Right kidney (tissue), 1 donor: ENCODE data around the gene BLACAT1.
"Not testable (repeated sequence)": the region's sequence is repeated elsewhere in the genome, so short reads cannot be mapped to it uniquely, and the experiment has no call there.

Experiments
- DNase-seq: peaks from one replicate; pipeline ENCODE4 v3.0.0-alpha.2; 2016

Gene BLACAT1

DNA sequence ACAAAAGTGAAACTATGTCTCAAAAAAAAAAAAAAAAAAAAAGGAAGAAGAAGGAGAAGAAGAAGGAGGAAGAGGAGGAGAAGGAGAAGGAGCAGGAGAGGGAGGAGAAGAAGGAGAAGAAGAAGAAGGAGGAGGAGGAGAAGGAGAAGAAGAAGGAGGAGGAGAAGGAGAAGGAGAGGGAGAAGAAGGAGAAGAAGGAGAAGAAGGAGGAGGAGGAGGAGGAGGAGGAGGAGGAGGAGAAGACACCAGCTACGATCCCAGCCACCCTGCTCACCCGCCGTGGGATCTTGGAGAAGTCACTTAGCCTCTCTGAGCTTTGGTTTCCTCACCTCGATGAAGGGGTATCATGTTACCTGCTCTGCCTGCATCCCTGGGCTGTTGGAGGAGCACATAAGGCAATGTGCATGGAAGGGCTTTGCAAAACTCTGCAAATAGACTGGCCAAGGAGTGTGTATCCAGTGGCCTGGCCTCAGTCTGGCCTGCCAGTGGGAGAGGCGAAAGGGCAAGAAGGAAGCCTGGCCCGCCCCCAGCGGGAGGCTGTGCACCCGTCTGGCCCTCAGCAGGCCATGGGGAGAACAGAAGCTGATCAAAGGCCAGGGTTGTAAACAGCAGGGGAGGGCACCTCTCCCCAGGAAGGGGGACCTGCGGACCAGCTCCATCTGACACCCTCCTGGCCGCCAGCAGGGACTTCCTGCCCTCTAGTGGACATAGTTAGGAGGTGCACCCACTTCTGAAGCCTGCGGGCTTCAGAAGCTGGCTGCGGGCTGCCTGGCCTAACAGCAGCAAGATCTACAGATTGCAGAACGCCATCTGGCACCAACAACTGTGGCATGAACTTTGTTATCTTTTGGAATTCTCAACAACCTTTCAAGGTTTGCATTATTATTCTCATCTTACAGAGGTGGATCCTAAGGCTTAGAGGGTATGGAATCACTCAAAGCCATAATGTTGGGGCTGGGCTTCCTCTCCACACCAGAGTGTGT is 29.4 kb upstream of the BLACAT1 start:
- DNase-seq = peak; percentile 77

DNA sequence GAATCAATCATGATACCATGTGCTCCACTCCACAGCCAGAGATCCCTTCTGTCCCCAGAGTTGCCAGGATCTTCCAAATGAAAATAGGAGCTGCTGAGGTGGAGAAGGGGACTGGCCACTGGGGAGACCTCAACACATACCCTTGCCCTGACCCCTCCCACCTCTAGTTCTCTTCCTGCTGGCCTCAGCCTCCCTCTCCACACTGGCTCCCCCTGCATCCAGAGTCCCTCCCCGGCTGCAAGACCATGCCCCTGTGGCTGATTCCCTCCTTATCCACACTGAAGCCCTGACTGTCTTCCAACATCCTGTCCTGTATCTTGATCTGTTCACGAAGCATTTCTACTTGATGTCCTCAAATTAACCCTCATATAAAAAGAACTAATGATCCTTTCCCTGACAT is 27.5 kb upstream of the BLACAT1 start:
- no peak for DNase-seq

DNA sequence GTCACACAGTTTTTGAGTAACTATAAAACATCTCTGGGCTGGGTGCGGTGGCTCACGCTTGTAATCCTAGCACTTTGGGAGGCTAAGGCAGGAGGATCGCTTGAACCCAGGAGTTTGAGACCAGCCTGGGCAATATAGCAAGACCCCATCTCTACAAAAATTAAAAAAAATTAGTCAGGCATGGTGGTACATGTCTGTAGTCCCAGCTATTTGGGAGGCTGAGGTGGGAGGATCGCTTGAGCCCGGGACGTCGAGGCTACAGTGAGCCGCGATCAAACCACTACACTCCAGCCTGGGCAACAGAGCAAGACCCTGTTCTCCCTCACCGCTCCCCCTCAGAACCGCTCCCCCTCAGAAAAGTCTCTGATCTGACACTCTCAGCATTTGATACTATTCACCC is 26.7 kb upstream of the BLACAT1 start:
- DNase-seq = not testable (repeated sequence)

DNA sequence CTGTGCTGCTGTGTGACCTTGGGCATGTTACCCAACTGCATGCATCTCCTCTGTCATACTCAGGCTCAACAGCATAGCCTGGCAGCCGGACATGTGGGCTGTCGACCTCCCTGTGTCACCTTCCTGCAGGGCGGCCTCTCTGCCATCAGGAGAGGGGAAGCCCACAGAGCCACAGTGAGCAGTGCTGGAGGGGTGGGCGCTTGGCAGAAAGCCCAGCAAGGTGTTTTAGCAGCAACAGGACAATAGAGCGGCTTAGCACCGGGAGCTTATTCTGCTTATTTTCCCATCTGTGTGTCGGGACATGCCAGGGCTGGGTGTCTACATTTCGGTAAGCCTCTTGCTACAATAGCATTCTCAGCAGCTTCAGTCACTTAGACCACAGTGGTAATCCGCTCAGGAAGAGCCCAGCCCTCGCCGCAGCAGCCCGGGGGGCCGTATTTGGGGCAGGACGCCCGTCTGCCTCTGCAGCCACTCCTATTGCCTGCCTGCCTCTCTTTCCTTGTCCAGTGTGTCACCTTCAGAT is 25.8 kb upstream of the BLACAT1 start:
- DNase-seq = no peak

DNA sequence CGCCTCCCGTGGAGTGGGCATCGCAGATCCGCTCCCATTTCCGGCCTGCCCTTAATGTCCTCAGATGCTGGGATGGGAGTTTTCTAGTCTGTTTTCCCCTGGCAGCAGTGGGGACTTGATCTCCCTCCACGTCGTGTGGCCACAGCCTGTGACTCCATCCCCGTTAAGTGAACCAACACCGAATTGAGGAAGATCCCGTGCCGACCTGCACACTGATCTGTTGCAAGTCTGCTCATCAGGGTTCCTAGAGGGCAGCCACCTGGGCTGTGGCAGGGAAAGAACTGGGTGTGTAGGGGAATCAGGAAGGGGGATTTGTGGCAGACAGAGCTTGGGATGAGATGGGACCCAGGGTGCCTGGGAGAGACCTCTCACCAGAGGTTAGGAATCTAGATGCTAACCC is 25.4 kb upstream of the BLACAT1 start:
- DNase-seq = no peak

DNA sequence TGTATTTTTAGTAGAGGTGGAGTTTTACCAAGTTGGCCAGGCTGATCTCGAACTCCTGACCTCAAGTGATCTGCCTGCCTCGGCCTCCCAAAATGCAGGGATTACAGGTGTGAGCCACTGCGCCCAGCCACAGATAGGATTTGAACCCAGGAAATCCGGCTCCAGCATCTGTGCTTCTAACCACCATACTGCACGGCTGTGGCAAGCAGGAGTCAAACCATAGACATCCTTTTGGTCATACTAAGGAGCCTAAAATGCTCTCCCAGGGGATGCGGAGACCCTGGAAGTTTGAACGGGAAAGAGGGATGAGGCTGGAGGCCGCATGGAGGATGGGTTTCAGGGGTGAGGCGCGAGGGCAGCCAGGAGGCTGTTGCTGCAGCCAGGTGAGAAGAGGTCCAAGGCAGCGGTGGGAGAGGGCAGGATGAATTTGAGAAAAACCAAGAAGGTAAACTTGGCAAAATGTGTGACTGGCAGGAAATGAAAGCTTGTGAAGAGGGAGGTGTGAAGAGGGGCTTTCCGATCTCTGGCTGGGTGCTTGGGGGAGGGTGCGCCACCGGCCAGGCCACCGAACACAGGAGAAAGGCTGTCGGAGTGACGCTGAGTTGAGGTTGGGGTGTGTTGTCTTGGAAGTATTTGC is 24.6 kb upstream of the BLACAT1 start:
- DNase-seq = no peak

DNA sequence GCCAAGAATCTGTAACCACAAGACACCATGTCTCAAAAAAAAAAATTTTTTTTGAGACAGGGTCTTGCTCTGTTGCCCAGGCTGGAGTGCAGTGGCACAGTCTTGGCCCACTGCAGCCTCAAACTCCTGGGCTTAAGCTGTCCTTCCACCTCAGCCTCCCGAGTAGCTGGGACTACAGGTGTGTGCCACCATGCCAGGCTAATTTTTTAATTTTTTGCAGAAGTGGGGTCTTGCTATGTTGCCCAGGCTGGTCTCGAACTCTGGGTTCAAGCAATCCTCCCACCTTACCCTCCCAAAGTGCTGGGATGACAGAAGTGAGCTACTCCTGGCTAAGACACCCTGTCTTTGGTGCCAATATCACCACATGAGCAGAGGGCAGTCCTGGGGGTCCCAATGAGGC is 23.1 kb upstream of the BLACAT1 start:
- not testable (repeated sequence) for DNase-seq

DNA sequence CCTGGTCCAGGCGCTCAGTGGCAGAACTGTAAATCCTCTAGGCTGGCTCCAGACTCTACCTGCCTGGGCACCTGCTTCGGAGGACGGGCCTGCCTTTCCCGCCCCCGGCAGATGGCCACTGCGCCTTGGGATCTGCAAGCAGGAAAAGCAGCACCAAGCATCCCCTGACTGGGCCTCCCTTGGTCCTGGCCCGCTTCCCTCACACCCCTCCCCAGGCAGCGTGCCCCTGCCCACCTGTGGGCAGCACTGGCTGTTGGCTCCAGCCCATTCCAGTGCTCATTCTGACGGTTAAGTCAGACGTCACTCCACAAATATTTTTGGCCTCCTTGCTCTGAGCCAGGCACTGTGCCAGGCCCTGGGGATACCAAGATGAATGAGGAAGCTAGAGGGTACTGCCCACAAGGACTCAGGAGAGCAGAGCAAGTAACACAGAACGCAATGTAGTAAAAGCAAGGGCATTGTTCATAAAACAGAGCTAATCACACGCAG is 22.0 kb upstream of the BLACAT1 start:
- DNase-seq = no peak

DNA sequence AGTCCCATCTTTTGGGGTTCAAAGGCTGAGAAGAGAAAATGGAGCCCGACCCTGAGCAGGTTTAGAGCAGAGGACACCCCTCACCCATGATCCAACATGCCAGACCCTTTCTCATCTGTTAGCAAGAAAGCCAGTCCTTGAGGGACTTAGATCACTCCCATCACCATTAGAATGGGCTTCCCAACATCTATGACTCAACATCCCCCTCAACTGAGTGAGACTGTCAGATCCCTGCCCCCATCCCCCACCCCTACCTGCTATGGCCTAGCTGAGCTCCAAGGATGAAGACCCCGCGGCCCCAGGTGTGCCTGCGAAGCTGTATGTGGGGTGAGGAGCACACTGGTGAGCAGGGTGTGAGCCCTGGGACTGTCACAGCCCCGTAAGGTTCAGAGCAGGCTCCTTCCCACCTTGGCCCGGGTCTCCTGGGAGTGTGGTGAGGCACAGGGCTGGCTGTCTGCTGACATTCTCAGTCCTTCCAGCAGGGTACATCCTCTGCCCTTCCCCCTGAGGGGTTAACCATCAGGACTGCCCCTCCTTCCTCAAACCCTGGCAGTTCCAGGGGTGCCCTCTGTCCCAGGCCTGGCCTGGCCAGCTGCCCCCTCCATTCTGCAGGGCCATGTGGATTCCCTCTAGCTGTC is 21.4 kb upstream of the BLACAT1 start:
- no peak for DNase-seq

DNA sequence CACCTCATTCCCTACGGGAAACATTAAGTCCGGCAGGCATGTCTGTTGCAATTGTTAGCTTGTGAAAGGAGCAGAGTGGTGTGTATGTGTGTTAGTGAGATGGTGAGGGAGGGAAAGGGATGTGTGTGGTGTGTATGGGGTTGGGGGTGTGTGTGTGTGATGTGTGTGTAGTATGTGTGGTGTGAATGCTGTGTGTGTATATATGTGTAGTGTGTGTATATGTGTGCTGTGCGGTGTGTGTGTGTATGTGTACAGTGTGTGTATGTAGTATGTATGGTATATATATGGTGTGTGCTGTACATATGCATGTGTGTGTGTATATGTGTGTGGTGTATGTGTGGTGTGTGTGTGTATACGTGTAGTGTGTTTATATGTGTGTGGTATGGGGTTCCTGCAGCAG is 20.8 kb upstream of the BLACAT1 start:
- no peak for DNase-seq

DNA sequence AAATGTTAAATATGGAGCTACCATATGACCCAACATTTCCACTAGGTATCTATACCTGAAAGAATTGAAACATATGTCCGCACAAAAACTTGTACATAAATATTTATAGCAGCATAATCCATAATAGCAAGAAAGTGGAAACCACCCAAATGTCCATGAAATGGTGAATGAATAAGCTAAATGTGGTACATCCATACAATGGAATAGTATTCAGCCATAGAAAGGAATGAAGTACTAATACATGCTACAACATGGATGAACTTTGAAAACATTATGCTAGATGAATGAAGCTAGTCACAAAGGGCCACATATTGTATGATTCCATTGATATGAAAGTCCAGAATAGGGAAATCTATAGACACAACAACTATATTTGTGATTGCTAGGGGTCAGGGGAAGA is 20.0 kb upstream of the BLACAT1 start:
- DNase-seq = no peak

DNA sequence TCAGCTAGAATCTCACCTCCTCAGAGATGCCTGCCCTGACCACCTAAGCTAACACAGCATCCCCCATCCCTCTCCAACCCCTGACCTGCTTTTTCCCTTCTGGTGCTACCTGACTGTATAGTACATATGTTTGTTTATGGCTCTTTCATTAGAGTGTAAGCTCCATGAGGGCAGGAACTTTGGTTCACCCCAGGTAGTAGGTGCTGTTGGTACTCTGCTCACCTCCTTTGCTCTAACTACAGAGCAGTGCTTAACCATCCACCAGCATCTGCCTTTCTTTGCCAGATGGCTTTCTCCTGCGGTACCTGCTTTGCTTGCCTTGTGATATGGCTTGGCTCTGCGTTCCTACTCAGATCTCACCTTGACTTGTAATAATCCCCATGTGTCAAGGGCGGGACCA is 18.7 kb upstream of the BLACAT1 start:
- no peak for DNase-seq

DNA sequence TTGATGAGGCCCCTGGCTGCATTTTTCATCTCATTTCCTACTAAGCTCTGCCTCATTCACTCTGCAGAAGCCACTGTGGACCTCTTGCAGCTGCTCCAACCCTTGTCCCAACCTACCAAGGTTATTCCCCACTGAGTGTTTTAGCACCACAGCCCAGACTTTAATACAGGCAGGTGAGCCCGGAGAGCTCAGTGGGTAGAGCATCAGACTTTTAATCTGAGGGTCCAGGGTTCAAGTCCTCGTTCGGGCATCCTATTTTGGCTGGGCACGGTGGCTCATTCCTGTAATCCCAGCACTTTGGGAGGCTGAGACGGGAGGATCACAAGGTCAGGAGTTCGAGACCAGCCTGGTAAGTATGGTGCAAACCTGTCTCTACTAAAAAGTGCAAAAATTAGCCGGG is 18.1 kb upstream of the BLACAT1 start:
- no peak for DNase-seq

DNA sequence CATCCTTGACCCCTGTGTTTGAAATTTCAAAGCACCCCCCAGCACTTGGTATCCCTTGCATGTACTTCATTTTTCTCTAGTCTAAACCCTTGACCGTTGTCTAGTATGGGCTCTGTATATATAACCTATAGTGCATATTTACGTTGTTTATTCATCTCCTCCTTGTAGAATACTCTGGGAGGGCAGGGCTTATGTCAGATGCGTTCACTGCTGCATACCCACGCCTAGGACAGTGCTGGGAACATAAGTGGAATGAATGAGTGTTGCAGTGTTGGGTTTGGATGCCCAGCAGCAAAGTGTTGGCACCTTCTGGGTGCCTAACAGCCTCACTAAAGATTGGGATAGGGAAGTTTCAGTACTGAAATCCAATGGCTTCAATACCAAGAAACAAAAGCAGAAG is 17.6 kb upstream of the BLACAT1 start:
- no peak for DNase-seq

DNA sequence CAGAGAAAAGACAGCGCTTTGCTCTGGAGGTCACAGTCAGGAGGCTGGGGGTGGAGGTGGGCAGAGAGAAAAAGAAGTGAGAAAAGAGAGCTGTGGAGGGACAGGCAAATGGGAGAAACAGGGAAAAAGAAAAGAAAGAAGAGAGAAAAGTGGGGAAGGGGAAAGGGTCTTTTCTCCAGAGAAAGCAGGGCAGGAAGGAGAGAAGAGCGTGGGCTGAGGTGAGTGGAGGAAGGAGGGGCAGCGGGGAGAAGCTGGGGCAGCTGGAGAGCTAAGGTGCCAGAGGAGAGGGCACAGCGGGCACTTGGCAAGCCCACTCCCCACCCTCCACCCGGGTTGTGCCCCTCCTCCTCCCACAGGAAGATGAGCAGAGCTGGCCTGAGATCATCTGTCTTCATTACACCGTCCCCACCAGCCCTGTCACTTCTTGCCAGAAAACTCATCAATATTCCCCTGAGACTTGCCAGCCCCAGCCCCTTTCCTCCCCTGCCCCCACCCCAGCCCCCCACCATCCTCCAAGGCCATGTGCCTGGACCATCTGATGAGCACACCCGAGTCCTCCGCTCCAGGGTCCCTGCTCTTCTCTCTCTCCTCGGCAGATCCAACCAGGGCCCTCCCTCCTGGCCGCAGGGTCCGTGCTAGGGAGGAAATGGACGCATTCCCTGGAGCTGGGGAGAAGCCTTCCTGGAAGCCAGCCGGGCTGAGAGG is 17.0 kb upstream of the BLACAT1 start:
- no peak for DNase-seq

DNA sequence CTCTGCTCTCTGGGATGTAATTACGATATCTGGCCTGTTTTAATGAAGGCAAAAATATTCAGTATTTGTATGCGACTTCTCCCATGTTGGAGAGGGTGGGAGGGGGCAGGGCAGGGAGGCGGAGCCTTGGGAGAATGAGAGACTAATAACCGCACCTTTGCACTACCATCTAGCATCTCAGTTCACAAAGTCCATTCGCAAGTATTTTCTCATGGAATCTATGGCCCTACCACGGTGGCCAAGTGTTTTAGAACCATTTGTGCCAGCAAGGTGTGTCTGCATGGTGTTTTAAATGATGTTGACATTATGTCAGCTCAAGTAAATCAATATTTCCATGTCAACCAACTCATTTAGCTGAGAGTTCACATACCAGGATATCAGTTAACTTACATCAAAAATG is 14.3 kb upstream of the BLACAT1 start:
- no peak for DNase-seq

DNA sequence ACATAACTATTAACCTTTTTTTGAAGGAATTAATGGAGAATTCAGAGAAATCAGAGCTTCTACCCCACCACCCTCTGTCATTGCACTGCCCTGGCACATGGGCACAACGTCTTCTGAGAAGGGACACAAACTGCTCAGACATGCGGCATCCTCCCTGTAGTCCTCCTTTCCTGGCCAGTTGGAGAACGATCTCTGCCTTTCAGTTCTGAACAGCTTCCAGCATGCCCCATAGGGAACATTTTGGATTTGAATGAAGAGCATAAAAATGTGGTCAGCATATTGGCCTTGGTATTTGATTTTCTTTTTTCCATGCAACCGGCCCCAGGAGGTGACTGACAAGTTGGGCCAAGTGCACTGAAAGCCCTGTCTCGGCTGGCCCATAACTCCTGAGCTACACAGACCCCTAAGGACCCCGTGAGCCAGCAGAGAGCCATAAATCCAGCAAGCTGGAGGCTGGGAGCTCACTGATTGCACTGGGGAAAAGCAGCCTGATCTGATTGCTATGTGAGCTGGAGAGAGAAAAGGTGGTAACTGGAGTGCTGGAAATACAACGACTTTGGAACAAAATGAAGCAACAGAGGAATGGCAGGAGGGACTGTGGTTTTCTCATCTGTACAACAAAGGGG is 10.9 kb upstream of the BLACAT1 start:
- no peak for DNase-seq

DNA sequence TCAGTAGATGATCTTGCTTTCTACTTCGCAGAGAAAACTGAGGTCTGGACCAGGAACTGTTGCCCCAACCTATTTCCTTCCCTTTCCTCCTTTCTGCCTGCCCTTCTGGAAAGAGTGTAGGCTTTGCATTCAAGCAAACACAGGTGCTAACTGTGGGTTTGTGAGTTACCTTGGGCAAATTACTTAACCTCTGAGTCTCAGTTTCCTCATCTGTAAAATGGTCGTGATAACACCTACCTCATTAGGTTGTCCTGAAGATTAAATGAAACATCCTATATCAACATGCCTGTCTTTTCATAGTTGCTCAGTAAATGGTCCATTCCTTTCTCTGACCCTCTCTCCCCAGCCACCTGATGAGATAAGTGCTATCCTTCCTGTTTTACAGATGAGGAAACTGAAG is 9.5 kb upstream of the BLACAT1 start:
- no peak for DNase-seq

DNA sequence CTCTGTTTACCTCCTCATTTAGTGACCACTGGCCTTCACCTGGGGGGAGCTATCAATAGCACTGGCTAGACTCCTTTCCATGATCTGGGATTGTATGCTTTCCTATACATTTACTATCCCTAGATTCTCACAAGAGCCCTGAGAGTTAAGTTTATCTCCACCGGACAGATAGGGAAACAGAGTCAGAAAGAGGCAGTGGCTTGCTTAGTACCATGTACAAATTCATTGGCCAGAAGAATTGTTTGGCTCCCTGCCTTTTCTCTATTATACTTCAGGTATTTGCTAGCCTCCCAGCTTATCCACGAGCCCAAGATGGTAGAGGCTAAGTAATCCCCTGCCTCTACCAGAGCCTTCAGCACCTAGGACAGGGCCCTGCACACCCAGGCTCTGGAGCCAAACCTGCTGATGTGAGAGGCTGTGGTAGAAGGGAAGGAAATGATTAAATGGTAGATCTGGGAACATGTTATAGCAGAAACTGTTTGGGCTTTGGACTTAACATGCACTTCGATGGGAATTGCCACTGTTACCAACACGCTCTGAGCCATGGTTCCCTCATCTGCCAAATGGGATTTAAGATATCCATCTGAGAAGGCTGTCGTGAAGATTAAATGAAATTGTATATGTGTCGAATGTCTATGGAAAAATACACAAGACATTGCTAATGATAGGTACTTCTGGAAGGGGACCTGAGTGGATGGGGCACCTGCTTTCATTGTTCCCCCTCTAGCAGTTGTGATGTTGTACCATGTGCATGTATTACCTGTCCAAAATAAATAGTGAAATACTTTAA is 3.1 kb upstream of the BLACAT1 start:
- peak; percentile 54 for DNase-seq

DNA sequence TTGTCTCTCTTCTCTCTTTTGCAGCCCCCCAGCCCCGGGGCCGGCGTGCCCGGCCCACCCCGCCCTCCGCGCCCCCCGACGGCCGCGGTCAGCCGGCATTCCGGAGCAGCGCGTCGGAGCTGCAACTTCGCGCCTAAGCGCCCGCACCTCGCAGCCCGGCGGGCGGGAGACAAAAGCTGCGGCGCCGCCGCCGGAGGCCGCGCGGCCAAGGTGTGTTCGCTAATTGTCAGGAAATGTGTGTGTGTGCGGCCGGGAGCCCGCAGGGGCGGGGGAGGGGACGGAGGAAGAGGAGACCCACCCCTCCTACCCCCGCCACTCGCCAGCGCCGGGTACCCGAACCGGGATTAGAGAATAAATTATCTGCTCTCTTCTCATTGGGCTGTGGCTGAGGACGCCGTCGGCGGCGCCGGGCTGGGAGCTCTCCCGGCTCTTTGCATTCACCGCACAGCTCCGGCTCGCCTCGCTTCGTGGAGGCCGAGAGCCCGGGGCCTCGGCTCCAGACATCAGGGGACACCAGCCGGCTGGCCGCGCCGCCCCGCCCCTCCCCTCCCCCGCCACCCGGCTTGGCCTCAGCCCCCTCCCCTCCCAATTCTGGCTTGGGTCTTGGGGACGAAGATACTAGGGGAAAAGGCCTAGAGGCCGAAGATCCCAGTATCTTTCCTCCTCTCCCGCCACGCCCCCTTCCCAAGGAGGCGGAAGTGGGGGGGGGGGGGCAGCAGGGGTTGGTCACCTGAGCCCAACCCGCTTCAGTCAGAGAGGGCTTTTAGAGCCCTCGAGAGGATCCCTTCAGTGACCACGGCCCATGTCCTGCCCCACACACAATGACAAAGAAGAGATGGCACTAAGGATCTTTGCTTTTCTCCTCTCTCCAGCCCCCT is 1.3 kb upstream of the BLACAT1 start:
- peak; percentile 52 for DNase-seq
